GM10266 (cell line): Measurements from ENCODE around the gene WBP1.

Experiments used
- DNase-seq: peaks from one replicate; pipeline ENCODE4 v3.0.0; 2012; ENCODE audit errors: extremely low spot score
- CTCF ChIP-seq: IDR thresholded peaks from 2 replicates; pipeline ENCODE4 v1.5.1; 2012; ENCODE audit warnings: mild to moderate bottlenecking, low read depth; ENCODE audit not compliant: control insufficient read depth, insufficient read depth; ENCODE audit errors: missing control alignments

WBP1 gene

GRCh38 chr2:74502720-74503505, 44.7 kb downstream of the WBP1 start:
- DNase-seq, result peak; percentile 80
- TF ChIP-seq CTCF, result peak; percentile 68

- DNase-seq, result no peak
- TF ChIP-seq CTCF, result no peak
Observed at GRCh38 chr2:74503506-74504475, 45.6 kb downstream of the WBP1 start.

GRCh38 chr2:74504591-74504990, 46.4 kb downstream of the WBP1 start:
- no peak for TF ChIP-seq CTCF

GRCh38 chr2:74505448-74506246, 47.4 kb downstream of the WBP1 start:
- no peak for DNase-seq
- no peak for TF ChIP-seq CTCF

More at GRCh38 chr2:74504591-74504990, 46.4 kb downstream of the WBP1 start:
- DNase-seq, result no peak

- DNase-seq, result peak; percentile 98
- TF ChIP-seq CTCF, result peak; percentile 61
Observed at GRCh38 chr2:74507145-74507925, 49.1 kb downstream of the WBP1 start, which contains the start of gene PCGF1. Gene PCGF1 (minus strand): TSS chr2:74507695. CDS start chr2:74507668, 27 bp downstream.

GRCh38 chr2:74507926-74508520, 49.8 kb downstream of the WBP1 start:
- DNase-seq, result peak; percentile 44
- no peak for TF ChIP-seq CTCF
